Uterus (tissue), 2 donors: Measurements from ENCODE around the gene MAL.

Experiments used
- POLR2A ChIP-seq, 2 donors: fragments of 450-650 bp; IDR thresholded peaks; one replicate each; pipeline ENCODE4 v1.6.1; 2016; ENCODE audit warnings: antibody characterized with exemption in 2 of 2, mild to moderate bottlenecking in 1 of 2, moderate library complexity in 1 of 2
- TF ChIP-seq, protein P1 (sequence below), 4 experiments: fragments of 200-600 bp in 2 of 4; fragments of 450-650 bp in 2 of 4; sonication (generic) in 2 of 4; IDR thresholded peaks; one replicate each; pipeline ENCODE4 v1.5.1; 2016 to 2019; ENCODE audit warnings: antibody characterized with exemption in 4 of 4, mild to moderate bottlenecking in 2 of 4, moderate library complexity in 1 of 4

DNA sequence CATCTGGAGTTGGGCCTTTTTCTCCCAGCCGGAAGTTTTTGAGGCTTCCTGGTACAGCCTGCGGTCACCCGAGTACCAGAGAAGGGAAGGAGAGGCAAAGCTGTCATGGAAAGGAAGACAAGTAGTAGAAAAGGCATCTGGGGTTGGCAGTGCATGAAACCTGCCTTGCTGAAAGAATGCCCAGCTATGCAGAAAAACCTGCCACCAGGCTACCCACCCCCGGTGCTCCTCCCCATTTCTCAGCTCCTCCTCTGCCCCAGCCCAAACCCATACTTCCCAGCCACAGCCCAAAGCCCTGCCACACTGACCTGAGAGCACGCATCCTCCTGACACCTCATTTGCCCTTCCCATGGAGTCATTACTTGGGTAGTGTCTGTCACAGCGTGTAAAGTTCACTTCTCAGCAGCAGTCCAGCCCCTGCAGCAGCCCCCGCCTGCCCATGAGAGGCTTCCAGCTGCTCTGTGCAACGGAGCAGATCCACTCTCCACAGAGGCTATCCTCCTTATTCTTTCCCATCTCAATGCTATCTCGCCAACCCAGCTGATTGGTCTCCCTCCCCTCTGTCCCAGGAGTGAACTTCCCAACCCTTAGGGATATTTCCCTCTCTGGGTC is 40.4 kb upstream of the MAL start:
- TF ChIP-seq POLR2A (IDR thresholded peaks at IDR 0.05), result no peak
- TF ChIP-seq, protein P1, sequence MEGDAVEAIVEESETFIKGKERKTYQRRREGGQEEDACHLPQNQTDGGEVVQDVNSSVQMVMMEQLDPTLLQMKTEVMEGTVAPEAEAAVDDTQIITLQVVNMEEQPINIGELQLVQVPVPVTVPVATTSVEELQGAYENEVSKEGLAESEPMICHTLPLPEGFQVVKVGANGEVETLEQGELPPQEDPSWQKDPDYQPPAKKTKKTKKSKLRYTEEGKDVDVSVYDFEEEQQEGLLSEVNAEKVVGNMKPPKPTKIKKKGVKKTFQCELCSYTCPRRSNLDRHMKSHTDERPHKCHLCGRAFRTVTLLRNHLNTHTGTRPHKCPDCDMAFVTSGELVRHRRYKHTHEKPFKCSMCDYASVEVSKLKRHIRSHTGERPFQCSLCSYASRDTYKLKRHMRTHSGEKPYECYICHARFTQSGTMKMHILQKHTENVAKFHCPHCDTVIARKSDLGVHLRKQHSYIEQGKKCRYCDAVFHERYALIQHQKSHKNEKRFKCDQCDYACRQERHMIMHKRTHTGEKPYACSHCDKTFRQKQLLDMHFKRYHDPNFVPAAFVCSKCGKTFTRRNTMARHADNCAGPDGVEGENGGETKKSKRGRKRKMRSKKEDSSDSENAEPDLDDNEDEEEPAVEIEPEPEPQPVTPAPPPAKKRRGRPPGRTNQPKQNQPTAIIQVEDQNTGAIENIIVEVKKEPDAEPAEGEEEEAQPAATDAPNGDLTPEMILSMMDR (IDR thresholded peaks at IDR 0.05), result no peak
